Tibial artery (tissue), 4 donors: ENCODE measurements around the gene SRGAP1.
"Not testable (repeated sequence)": the region's sequence is repeated elsewhere in the genome, so short reads cannot be mapped to it uniquely, and the experiment has no call there.

ENCODE experiments used
- DNase-seq, 2 donors: peaks; one replicate each; pipeline ENCODE4 v3.0.0-alpha.2; 2019
- H3K27ac ChIP-seq, 2 donors: fragments of 200-600 bp; sonication (generic) in 1 of 2; 1 replicate in 1 of 2; 2 replicates in 1 of 2; pipeline ENCODE4 v1.5.1; 2018 to 2019; ENCODE audit warnings: mild to moderate bottlenecking in 1 of 2
- H3K27me3 ChIP-seq, 2 donors: fragments of 200-600 bp; sonication (generic) in 1 of 2; one replicate each; pipeline versions ENCODE4 v1.5.1 to v1.6.0; 2016 to 2019
- H3K36me3 ChIP-seq, 3 donors: fragments of 200-600 bp; sonication (generic) in 2 of 3; one replicate each; pipeline ENCODE4 v1.5.1; 2016 to 2019; ENCODE audit warnings: mild to moderate bottlenecking in 2 of 3
- H3K4me1 ChIP-seq, 4 donors: fragments of 200-600 bp; sonication (generic) in 2 of 4; 1 replicate in 3 of 4; 2 replicates in 1 of 4; pipeline ENCODE4 v1.5.1; 2016 to 2019
- H3K4me3 ChIP-seq, 2 donors: fragments of 200-600 bp; sonication (generic) in 1 of 2; 1 replicate in 1 of 2; 2 replicates in 1 of 2; pipeline ENCODE4 v1.5.1; 2018 to 2019; ENCODE audit warnings: mild to moderate bottlenecking in 2 of 2
- H3K9me3 ChIP-seq, 3 donors: fragments of 200-600 bp; sonication (generic) in 1 of 3; one replicate each; pipeline ENCODE4 v1.5.1; 2016 to 2019
- CTCF ChIP-seq, 2 experiments: fragments of 200-600 bp in 1 of 2; fragments of 450-650 bp in 1 of 2; IDR thresholded peaks; one replicate each; pipeline ENCODE4 v1.5.1; 2017 to 2019; ENCODE audit warnings: antibody characterized with exemption in 2 of 2, mild to moderate bottlenecking in 1 of 2, moderate library complexity in 1 of 2
- intact Hi-C: fragments of 100-400 bp; cut with DNase I; formaldehyde crosslinking; loops from one replicate; pipeline ENCODE4 v1.15.0; 2023; ENCODE audit warnings: low total_unique reads

SRGAP1 gene

GRCh38 chr12:63838411-63838810, 6.1 kb upstream of the SRGAP1 start:
- TF ChIP-seq CTCF (IDR thresholded peaks at IDR 0.05) = no peak
- intact Hi-C loops = loop anchor here (2.0 kb wide), 1 partner anchor 418 kb away; no protein-coding TSS in a partner anchor
- Histone ChIP-seq H3K4me1 (peaks cover 0 to 5% (median 0%) of the 10 kb centered on the region in 4 donors), H3K36me3 (no peaks in the 10 kb centered on the region), H3K27ac (no peak overlapping the region), H3K27me3 (no peaks in the 10 kb centered on the region), H3K9me3 (no peaks in the 10 kb centered on the region), H3K4me3 (no peak overlapping the region)
- no peak for DNase-seq

- Histone ChIP-seq H3K4me1 (peaks cover 0 to 18% (median 4%) of the 10 kb centered on the region in 4 donors), H3K36me3 (no peaks in the 10 kb centered on the region), H3K27ac (no peak overlapping the region), H3K4me3 (no peak overlapping the region), H3K9me3 (no peaks in the 10 kb centered on the region), H3K27me3 (no peaks in the 10 kb centered on the region)
- DNase-seq = no peak
- no peak for TF ChIP-seq CTCF (IDR thresholded peaks at IDR 0.05)
- intact Hi-C loops = loop anchor here (5.0 to 10.0 kb wide), 3 partner anchors 244 to 544 kb away; no protein-coding TSS in a partner anchor
Observed at GRCh38 chr12:63841011-63841410, 3.5 kb upstream of the SRGAP1 start.

GRCh38 chr12:63841571-63841970, 2.9 kb upstream of the SRGAP1 start:
- Histone ChIP-seq H3K4me3 (no peak overlapping the region), H3K27ac (peak overlapping the region in 1 of 2 donors; percentile 8), H3K4me1 (peaks cover 0 to 23% (median 8%) of the 10 kb centered on the region in 4 donors), H3K27me3 (no peaks in the 10 kb centered on the region), H3K36me3 (no peaks in the 10 kb centered on the region), H3K9me3 (no peaks in the 10 kb centered on the region)
- DNase-seq = no peak
- intact Hi-C loops = loop anchor here (5.0 to 10.0 kb wide), 3 partner anchors 243 to 543 kb away; no protein-coding TSS in a partner anchor
- no peak for TF ChIP-seq CTCF (IDR thresholded peaks at IDR 0.05)

- Histone ChIP-seq H3K4me3 (peak overlapping the region; percentile 91 to 93), H3K27ac (peak overlapping the region; percentile 92 to 97), H3K4me1 (peaks cover 0 to 32% (median 9%) of the 10 kb centered on the region in 4 donors)
- intact Hi-C loops = loop anchor here (5.0 to 10.0 kb wide), 3 partner anchors 242 to 542 kb away; no protein-coding TSS in a partner anchor
- not testable (repeated sequence) for H3K27me3 ChIP-seq, DNase-seq, H3K36me3 ChIP-seq, H3K9me3 ChIP-seq
Observed at GRCh38 chr12:63842750-63843149, 1.8 kb upstream of the SRGAP1 start.

- Histone ChIP-seq H3K4me1 (peaks cover 0 to 32% (median 9%) of the 10 kb centered on the region in 4 donors), H3K27ac (peak overlapping the region; percentile 92 to 97), H3K9me3 (no peaks in the 10 kb centered on the region), H3K27me3 (no peaks in the 10 kb centered on the region), H3K36me3 (no peaks in the 10 kb centered on the region), H3K4me3 (peak overlapping the region; percentile 91 to 93)
- DNase-seq = no peak
- TF ChIP-seq CTCF (IDR thresholded peaks at IDR 0.05) = no peak
- intact Hi-C loops = loop anchor here (5.0 to 10.0 kb wide), 3 partner anchors 242 to 542 kb away; no protein-coding TSS in a partner anchor
Observed at GRCh38 chr12:63843254-63843720, 1.2 kb upstream of the SRGAP1 start.

GRCh38 chr12:63843721-63844390, 644 bp upstream of the SRGAP1 start:
- peak; percentile 88 to 95 for DNase-seq
- Histone ChIP-seq H3K27ac (peak overlapping the region; percentile 92 to 97), H3K36me3 (no peaks in the 10 kb centered on the region), H3K4me1 (peaks cover 0 to 32% (median 9%) of the 10 kb centered on the region in 4 donors), H3K27me3 (no peaks in the 10 kb centered on the region), H3K4me3 (peak overlapping the region; percentile 91 to 93), H3K9me3 (no peaks in the 10 kb centered on the region)
- peak; percentile 93 to 98 for TF ChIP-seq CTCF (IDR thresholded peaks at IDR 0.05)
- intact Hi-C loops = loop anchor here (5.0 to 10.0 kb wide), 3 partner anchors 241 to 541 kb away; no protein-coding TSS in a partner anchor
